NCI-H1092 (cell line): ENCODE data around the gene CEBPG.

ENCODE experiments used
- DNase-seq: peaks from one replicate; lab custom pipeline; 2025; lab: John Stamatoyannopoulos, UW

The CEBPG gene

GRCh38 chr19:33350538-33351309 lies 22.8 kb upstream of the CEBPG start:
- no peak for DNase-seq

DNA sequence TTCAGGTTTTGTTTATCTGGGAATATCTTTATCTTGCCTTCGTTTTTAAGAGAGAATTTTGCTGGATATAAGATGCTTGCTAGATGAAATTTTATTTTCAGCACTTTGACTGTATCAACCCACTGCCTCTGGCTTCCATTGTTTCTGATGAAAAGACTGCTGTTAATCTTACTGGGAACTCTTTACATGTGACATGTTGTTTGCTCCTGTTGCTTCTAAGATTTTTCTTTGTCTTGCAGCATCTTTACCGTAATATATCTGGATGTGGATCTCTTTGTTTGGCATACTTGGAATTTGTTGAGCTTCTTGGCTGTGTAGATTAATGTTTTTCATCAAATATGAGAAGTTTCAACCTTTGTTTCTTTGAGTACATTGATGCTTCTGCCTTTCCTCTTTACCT lies 18.0 kb upstream of the CEBPG start:
- no peak for DNase-seq

GRCh38 chr19:33357556-33357955 lies 16.0 kb upstream of the CEBPG start:
- no peak for DNase-seq

GRCh38 chr19:33358408-33358807 lies 15.1 kb upstream of the CEBPG start:
- DNase-seq = no peak

- no peak for DNase-seq
Observed at GRCh38 chr19:33359581-33359980, 13.9 kb upstream of the CEBPG start.

GRCh38 chr19:33362508-33363228 lies 10.8 kb upstream of the CEBPG start:
- DNase-seq = no peak

GRCh38 chr19:33363476-33363875 lies 10.0 kb upstream of the CEBPG start:
- DNase-seq = no peak

GRCh38 chr19:33365691-33366090 lies 7.8 kb upstream of the CEBPG start:
- DNase-seq = no peak

- no peak for DNase-seq
Observed at GRCh38 chr19:33366127-33366526, 7.4 kb upstream of the CEBPG start.

- DNase-seq = no peak
Observed at GRCh38 chr19:33366897-33367296, 6.6 kb upstream of the CEBPG start.

GRCh38 chr19:33368074-33368864 lies 5.2 kb upstream of the CEBPG start:
- no peak for DNase-seq

GRCh38 chr19:33370783-33371182 lies 2.7 kb upstream of the CEBPG start:
- no peak for DNase-seq

GRCh38 chr19:33374236-33374714 lies 766 bp downstream of the CEBPG start:
- no peak for DNase-seq

DNA sequence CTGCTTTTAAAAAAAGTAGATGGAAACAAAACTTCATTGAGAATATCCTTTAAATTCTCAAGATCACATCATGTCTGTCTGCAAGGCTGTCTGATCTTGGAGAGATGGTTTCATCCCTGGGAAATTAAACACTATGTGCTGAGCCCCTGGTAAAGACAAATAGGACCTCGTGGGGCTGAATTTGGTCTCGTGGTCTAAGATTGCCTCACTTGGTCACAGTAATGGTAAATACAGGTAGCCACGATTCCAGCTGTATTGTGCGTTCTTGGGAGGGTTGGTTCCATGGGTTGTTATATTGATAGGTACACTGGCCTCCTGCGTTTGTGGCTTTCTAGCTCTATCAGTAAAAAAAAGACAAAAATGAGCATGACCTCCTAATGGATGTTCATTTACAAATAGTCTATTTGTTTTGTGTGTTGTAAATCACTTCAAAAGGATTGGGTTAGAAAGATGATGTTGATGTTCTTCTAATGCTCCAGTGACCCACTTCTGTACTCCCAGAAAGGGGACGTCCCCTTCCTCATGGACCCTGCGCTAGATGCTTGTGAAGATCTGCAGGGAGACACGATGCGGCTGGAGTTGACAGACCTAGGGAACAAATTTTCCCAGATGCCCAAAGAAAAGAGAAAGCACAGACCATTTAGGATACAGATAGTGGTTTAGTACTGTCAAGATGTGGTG lies 1.8 kb downstream of the CEBPG start:
- no peak for DNase-seq

- no peak for DNase-seq
Observed at GRCh38 chr19:33375837-33376159, 2.3 kb downstream of the CEBPG start.

- DNase-seq = no peak
Observed at GRCh38 chr19:33376423-33376822, 2.9 kb downstream of the CEBPG start.

- no peak for DNase-seq
Observed at GRCh38 chr19:33376941-33377557, 3.5 kb downstream of the CEBPG start.

DNA sequence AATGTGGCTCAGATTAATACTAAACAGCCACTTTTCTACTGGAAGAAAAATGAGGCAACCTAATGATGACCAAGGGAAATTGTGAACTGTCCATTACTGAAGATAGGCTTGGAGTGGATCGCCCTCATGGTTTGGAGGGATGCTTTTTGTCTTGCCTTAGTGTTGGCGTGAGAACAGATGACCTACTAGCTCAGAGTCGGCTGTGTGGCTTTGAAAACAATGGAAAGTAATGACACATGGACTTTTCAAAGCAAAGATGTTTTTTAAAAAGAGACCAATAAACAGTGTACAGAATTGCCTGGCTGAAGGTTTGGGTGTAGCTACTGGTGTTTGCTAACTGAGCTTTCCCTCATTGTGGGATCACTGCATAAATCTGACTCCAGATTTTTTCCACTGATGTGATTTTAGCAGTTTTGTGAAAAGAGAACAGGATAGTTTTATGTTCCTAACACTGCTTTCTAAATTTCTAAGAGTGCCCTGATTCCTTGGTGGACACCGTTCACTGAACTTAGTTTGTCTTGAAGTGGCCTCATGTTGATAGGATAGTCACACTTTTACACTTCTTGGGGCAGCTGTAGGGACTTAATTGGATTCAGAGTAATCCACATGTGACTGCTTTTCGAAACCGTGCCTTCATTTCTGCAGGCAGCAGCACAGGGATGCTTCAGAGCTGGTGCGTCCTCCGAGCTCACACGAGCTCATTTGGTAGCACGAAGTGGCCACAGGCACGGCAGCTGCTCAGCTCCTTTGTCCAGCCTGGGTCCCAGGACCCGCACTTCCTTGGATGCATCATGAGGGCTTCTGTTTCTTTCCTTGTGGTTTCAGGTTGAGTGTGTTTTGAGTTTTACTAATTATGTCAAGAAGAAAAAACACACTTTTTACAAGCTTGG lies 4.3 kb downstream of the CEBPG start:
- DNase-seq = no peak

DNA sequence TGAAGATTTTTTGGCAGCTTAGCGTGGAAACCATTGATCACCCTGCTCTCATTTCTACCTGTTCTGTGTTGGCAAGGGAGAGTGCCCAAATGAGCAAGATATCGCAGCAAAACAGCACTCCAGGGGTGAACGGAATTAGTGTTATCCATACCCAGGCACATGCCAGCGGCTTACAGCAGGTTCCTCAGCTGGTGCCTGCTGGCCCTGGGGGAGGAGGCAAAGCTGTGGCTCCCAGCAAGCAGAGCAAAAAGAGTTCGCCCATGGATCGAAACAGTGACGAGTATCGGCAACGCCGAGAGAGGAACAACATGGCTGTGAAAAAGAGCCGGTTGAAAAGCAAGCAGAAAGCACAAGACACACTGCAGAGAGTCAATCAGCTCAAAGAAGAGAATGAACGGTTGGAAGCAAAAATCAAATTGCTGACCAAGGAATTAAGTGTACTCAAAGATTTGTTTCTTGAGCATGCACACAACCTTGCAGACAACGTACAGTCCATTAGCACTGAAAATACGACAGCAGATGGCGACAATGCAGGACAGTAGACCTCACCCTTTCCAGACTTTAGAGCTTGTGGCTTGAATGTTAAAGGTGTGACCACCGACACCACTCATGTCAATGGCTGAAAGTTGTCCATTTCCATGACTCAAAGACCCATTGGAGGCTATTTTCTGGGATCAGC lies 5.8 kb downstream of the CEBPG start:
- DNase-seq = no peak

DNA sequence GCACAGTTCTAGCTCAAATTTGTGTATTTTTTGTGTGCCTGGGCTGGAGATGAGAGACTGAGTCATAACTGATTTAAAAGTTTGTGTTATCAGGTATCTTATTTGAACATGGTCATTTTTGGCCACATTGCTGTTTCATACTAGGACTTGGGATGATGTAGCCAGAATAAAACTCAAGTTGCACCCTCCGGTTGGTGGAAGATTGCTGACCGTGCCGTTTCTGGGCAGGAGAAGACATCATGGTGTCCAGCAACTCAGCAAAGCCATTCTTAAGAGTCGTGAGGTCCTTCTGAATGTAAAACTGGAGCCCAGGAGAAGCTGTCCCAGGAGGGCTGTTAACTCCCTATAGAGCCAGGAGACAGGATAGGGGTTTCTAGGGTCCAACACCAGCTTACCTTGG lies 7.6 kb downstream of the CEBPG start:
- no peak for DNase-seq
